Liver (tissue), 3 donors: ENCODE results near the gene PLPPR2.

Experiments
- ATF3 ChIP-seq: IDR thresholded peaks from 2 replicates; pipeline ENCODE4 v1.6.1; 2016; ENCODE audit warnings: antibody characterized with exemption
- CTCF ChIP-seq: fragments of 150-350 bp; IDR thresholded peaks from 2 replicates; pipeline ENCODE4 v1.5.1; 2017; ENCODE audit warnings: improper control_type of control experiment, low read depth, low read length; ENCODE audit not compliant: missing input control
- EGR1 ChIP-seq, 2 donors: IDR thresholded peaks; 2 replicates each; pipeline ENCODE4 v1.6.1; 2016 to 2018; ENCODE audit warnings: antibody characterized with exemption in 2 of 2, low read depth in 2 of 2
- HNF4G ChIP-seq: IDR thresholded peaks from 2 replicates; pipeline ENCODE4 v1.6.1; 2016; ENCODE audit warnings: antibody characterized with exemption
- MAX ChIP-seq: IDR thresholded peaks from 2 replicates; pipeline ENCODE4 v1.6.1; 2016; ENCODE audit warnings: antibody characterized with exemption
- REST ChIP-seq: IDR thresholded peaks from 2 replicates; pipeline ENCODE4 v1.6.1; 2016; ENCODE audit warnings: antibody characterized with exemption, mild to moderate bottlenecking
- donor health status: healthy.
- donor health status: healthy.

GRCh38 chr19:11382898-11383705, 27.9 kb downstream of the PLPPR2 start:
- TF ChIP-seq CTCF (peak; percentile 62), REST (no peak), MAX (no peak), EGR1 (IDR thresholded peaks at IDR 0.05; ENCODE audit: low read depth in 2 of 2) (no peak), ATF3 (no peak), HNF4G (no peak)
